G401.6 (cell line): ENCODE results near the gene SLC22A14.
"Not testable (repeated sequence)": the region's sequence is repeated elsewhere in the genome, so short reads cannot be mapped to it uniquely, and the experiment has no call there.

Experiments used
- FAIRE-seq: peaks from 2 replicates; lab custom pipeline; 2012; peaks lifted over from hg19 to GRCh38; lab: Jason Lieb, UNC

The SLC22A14 gene, protein sequence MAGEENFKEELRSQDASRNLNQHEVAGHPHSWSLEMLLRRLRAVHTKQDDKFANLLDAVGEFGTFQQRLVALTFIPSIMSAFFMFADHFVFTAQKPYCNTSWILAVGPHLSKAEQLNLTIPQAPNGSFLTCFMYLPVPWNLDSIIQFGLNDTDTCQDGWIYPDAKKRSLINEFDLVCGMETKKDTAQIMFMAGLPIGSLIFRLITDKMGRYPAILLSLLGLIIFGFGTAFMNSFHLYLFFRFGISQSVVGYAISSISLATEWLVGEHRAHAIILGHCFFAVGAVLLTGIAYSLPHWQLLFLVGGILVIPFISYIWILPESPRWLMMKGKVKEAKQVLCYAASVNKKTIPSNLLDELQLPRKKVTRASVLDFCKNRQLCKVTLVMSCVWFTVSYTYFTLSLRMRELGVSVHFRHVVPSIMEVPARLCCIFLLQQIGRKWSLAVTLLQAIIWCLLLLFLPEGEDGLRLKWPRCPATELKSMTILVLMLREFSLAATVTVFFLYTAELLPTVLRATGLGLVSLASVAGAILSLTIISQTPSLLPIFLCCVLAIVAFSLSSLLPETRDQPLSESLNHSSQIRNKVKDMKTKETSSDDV

DNA sequence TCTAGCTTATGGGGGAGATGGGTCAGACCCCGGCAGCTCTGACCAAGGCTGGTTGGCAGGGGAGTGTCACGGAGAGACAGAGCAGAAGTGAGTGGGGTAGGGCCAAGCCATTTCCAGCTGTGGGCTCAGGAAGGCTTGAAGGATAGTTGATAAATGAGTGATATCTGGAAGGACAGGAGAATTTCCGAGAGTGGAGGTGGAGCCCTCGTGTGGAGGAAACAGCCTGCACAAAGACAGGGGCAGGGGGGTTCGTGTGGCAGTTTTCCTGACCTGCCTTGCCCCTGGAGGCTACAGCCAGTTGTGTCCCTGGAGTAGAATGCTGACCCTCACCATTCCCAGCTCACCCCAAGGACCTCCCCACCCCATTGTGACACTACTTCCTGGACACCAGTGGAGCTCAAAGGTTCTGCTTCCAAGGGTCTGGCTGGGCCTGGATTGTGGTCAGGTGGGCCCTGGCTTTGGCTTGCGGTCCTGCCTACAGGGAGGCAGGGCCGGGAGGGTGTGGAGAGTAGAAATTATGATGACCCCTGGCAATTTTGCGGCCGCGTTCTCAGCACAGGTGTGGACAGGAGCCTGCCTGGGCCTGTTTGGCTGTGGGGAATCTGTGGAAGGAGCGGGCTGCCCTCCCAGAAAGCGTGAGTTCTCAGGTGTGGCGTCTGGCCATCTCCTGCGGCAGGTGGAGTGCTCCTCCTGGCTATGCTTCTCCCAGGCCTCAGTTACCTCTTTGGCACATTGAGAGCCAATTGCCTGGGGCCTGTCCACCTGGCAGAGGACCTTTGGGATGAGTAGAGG lies at the start of gene SLC22A14:
Gene SLC22A14, plus strand, starts transcription at position 400 of the 792 bp plus-strand sequence. CDS start 23,733 bp downstream, outside the sequence.
- no peak for FAIRE-seq

DNA sequence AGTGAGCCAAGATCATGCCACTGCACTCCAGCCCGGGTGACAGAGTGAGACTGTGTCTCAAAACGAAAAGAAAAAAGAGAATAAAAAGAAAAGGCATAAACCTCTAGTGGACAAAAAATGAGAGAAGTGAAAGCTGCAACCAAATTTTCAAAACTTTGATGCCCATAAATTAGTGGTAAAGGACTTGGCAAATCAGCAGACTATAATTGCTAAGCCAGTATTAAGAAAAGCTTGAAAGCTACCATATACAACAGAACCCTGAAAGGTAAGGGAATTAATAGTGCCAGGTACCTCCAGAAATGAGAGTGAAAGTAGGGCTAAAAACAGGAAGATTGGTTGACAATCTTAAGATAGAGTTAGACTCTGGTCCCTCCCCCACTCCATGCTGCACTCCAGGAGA lies 49.4 kb upstream of the SLC22A14 start:
- FAIRE-seq = no peak

DNA sequence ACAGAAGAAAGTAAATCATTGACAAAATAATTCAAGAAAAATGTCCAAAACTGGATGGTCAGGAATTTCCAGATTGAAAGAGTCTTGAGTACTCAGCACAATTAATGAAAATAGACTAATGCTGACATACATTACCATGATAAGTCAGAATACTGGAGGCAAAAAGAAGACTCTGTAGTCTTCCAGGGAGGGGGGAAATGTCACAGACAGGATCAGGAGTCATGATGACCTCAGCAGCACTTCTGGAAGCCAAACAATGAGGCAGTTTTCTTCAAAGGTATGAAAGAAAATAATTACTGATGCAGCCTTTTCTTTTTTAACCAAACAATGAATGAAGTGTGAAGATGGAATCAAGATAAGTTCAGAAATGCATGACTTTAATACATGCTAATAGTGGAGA lies 46.6 kb upstream of the SLC22A14 start:
- no peak for FAIRE-seq

- no peak for FAIRE-seq
Observed at GRCh38 chr3:38238416-38239008, 43.6 kb upstream of the SLC22A14 start.

DNA sequence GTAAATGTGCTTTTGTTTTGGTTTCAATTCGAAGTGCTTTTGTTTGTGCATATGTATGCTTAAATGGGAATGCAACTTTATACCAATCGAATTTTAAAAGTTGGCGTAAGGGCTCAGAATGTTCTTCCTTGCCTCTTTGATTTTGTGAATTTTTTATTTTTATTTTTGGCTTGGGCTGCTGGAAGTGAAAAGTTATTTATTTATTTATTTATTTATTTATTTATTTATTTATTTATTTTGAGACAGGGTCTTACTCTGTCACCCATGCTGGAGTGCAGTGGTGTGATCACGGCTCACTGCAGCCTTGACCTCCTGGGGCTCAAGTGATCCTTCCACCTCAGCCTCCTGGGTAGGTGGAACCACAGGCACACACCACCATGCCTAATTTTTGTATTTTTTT lies 39.3 kb upstream of the SLC22A14 start:
- FAIRE-seq = not testable (repeated sequence)

GRCh38 chr3:38245930-38246329 lies 36.2 kb upstream of the SLC22A14 start:
- no peak for FAIRE-seq

DNA sequence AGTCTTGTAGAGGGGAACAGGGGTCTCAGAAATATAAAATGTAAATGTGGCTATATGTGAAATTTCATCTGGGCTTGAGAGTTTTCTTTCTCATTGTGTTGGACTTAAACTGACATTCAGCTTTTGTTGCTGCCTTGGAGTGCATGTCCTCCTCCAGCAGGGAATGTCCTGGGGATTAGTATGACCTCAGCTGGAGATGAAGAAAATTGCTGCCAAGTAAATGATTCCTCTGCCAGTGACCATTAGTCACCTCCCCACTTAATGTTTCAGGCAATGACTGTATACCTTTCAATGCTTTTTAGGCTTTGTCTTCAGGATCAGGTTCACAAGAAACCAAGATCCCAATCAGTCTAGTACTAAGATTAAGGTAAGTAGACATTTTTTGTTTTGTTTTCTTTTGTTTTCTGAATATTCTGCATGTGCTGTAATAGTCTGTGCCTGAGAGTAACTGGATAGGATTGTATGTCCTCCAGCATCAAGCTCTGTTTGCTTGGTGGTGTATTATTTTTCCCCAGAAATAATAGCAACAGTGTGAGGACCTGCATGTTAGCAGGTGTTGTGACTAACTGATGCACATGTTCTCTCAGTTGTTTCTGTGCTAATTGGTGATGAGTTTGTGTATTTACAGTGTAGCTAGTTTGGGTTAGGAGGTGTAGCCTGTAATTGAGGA lies 34.6 kb upstream of the SLC22A14 start:
- FAIRE-seq = peak; percentile 87

GRCh38 chr3:38250198-38250597 lies 31.9 kb upstream of the SLC22A14 start:
- no peak for FAIRE-seq

DNA sequence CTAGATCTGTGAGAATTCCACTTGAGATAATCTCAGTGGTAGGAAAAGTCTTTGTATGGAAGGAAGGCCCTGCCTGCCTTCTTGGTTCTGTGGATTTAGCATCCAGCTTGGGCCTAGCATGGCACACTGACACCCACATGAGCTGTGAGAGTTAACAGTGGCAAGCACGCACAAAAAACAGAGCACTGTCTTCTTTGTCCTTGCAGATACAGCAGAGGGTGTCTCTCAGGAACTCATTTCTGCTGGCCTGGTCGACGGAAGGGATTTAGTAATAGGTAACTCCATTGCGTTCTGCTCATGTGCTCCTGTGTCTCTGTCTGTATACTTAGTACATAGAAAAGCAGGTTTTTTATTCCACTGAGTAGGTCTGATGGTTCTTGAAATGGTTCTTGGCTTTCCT lies 30.9 kb upstream of the SLC22A14 start:
- no peak for FAIRE-seq

DNA sequence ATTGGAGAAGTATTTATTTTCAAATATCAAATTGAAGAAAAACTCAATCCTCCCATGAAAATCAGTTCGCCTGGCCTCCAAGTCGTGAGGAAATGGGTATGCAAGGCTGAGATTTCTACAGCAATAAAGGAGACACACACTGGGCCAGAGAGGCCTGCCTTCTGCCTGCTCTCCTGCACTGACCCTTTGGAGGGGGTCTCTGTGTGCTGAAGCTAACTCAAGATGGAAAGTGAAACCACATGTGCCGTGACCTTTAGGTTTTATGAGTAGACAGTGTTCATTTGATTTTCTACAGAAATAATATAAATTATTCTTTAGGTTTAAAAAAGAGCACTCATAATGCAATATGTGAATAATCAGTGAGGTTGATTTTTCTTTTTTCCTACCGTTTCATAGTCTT lies 28.4 kb upstream of the SLC22A14 start:
- no peak for FAIRE-seq

DNA sequence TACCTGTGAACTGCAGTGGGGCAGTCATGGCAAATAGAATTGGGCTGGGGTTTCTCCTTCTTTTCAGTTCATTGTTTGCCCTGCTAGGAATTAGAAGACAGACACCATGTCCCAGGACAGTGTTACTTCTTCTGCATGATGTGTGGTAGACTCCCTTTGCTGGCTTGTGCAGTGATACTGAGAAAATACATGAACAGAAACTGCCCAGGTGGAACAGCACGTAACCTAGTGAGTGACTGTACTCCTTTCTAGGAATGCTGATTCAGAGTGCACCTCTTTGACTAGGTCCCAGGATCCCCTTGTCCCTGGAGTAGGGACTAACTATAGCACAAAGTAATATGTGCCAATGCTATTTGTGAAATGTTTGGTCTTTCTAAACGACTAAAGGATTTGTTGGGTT lies 27.2 kb upstream of the SLC22A14 start:
- no peak for FAIRE-seq

- FAIRE-seq = no peak
Observed at GRCh38 chr3:38255627-38256026, 26.5 kb upstream of the SLC22A14 start.

DNA sequence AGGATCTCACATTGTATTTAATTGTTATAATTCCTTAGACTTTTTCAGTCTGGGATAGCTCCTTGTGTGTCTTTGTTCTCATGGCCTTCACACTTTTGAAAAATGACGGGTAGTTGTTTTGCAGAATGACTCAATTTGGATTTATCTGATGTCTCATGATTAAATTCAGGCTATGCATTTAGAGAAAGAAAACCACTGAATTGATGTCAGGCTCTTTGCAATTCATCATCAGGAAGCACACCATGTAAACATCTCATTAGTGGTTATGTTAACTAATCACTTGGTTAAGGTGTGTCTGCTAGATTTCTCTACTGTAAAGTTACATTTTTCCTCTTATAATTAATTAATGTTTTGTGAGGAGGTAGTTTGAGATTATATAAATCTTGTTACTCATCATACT lies 24.5 kb upstream of the SLC22A14 start:
- no peak for FAIRE-seq

GRCh38 chr3:38260474-38260873 lies 21.6 kb upstream of the SLC22A14 start:
- FAIRE-seq = no peak

- FAIRE-seq = no peak
Observed at GRCh38 chr3:38264353-38264771, 17.7 kb upstream of the SLC22A14 start.

DNA sequence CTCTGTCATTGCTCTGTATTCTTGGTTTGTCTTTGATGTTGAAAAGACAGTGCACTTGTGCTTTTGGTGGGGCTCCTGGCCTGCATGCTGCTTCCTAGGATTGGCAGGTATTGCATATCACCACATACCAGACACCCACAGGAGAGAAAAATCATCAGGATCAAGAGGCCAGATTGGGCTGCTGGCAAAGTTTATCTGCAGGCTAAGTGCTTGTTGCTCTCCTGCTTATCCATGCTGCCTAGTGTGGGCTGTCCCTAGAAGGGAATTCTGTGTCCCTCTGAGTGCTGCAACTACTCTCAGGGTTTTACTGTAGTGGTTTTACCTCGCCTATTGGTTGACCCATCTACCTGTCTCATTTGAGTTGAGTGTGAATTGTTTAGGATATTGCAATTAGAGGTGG lies 17.3 kb upstream of the SLC22A14 start:
- no peak for FAIRE-seq

DNA sequence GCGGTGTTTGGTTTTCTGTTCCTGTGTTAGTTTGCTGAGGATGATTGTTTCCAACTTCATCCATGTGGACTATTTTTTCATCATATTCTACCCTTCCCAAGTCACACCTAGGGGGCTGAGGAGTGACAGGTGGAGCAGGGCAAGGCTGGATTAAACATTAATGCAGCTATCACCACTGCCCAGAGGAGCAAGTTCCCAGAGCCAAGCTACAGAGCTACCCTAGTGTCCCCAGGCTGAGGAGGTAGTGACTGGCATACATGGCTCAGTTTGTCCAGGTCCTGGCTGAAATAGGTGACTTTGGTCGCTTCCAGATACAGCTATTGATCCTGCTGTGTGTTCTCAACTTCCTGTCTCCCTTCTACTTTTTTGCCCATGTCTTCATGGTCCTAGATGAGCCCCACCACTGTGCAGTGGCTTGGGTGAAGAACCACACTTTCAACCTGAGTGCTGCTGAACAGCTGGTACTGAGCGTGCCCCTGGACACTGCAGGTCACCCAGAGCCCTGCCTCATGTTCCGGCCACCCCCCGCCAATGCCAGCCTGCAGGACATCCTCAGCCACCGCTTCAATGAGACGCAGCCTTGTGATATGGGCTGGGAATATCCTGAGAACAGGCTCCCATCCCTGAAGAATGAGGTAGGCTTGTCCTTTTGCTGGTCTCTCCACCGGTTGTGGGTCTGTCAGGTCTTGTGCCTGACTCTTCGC lies 16.3 kb upstream of the SLC22A14 start, which contains the start of gene SLC22A13:
Gene SLC22A13, plus strand, starts transcription at position 209 of the 704 bp plus-strand sequence. Its CDS starts 49 bp downstream, at position 258.
- FAIRE-seq = no peak

GRCh38 chr3:38266810-38267209 lies 15.3 kb upstream of the SLC22A14 start:
- FAIRE-seq = no peak

DNA sequence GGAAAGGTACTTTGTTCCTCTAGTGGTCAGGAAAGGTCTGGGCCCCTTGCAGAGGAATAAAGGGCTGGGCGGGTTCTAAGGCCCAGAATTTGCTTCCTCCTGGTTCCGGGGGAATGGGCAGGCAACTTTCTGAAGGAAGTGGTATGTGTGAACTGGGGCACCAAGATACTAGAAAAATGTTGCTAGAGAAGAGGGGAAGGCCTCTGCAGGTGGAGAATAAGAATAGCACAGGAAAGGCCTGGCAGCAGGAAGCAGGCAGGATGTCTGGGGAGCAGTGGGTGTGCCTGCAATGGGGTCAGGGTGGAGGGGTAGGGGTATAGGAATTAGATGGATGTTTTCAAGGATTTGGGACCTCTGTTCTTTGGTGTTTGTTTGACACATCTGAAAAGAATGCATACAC lies 14.4 kb upstream of the SLC22A14 start:
- no peak for FAIRE-seq

- FAIRE-seq = no peak
Observed at GRCh38 chr3:38268087-38268486, 14.0 kb upstream of the SLC22A14 start.

DNA sequence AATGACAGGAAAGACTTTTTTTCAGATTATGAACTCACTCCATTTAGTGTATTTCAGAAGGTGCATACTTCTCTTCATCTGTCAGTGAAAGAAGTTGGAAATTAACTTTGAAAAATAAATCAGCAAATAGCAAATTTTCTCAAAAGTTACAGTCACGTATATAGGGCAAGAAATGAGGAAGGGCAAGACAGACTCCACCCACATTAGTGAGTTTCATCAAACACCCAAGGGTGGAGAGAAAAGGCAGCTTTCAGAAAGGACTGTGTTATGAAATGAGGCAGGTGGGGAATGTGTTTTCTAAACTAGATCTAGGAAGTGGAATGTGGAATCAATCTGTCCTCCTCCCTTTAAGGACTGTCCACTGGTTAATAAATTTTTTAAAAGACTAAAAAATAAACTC lies 13.6 kb upstream of the SLC22A14 start:
- FAIRE-seq = no peak
